Ishikawa (cell line): ENCODE results near the gene FTO.

Source experiments
- CEBPB ChIP-seq: IDR thresholded peaks from 2 replicates; pipeline ENCODE4 v1.6.1; 2012
- CREB1 ChIP-seq: IDR thresholded peaks from 2 replicates; pipeline ENCODE4 v1.6.1; 2012; ENCODE audit warnings: low read depth
- EGR1 ChIP-seq: IDR thresholded peaks from 2 replicates; pipeline ENCODE4 v1.6.1; 2012
- EP300 ChIP-seq: IDR thresholded peaks from 2 replicates; pipeline ENCODE4 v1.6.1; 2012; ENCODE audit warnings: borderline replicate concordance
- FOXM1 ChIP-seq: IDR thresholded peaks from 2 replicates; pipeline ENCODE4 v1.6.1; 2012; ENCODE audit warnings: low read depth, borderline replicate concordance
- NFIC ChIP-seq: IDR thresholded peaks from 2 replicates; pipeline ENCODE4 v1.6.1; 2012
- RAD21 ChIP-seq: IDR thresholded peaks from 2 replicates; pipeline ENCODE4 v1.6.1; 2012; ENCODE audit warnings: low read depth
- REST ChIP-seq: IDR thresholded peaks from 2 replicates; pipeline ENCODE4 v1.6.1; 2012; ENCODE audit warnings: low read depth, mild to moderate bottlenecking
- TAF1 ChIP-seq: IDR thresholded peaks from 2 replicates; pipeline ENCODE4 v1.6.1; 2012; ENCODE audit warnings: low read depth, mild to moderate bottlenecking
- TCF12 ChIP-seq: IDR thresholded peaks from 2 replicates; pipeline ENCODE4 v1.6.1; 2012; ENCODE audit warnings: low read depth
- TEAD4 ChIP-seq: IDR thresholded peaks from 2 replicates; pipeline ENCODE4 v1.6.1; 2012
- YY1 ChIP-seq: IDR thresholded peaks from 2 replicates; pipeline ENCODE4 v1.6.1; 2012; ENCODE audit warnings: low read depth
- ZBTB7A ChIP-seq: IDR thresholded peaks from 2 replicates; pipeline ENCODE4 v1.6.1; 2012; ENCODE audit warnings: low read depth
- TF ChIP-seq, protein P1 (sequence below): IDR thresholded peaks from 2 replicates; pipeline ENCODE4 v1.6.1; 2012
- TF ChIP-seq, protein P2 (sequence below): IDR thresholded peaks from 2 replicates; pipeline ENCODE4 v1.6.1; 2012

FTO gene

GRCh38 chr16:54197758-54198157, 493.8 kb downstream of the FTO start:
- TF ChIP-seq REST (no peak), FOXM1 (no peak), EP300 (no peak), CEBPB (no peak)

DNA sequence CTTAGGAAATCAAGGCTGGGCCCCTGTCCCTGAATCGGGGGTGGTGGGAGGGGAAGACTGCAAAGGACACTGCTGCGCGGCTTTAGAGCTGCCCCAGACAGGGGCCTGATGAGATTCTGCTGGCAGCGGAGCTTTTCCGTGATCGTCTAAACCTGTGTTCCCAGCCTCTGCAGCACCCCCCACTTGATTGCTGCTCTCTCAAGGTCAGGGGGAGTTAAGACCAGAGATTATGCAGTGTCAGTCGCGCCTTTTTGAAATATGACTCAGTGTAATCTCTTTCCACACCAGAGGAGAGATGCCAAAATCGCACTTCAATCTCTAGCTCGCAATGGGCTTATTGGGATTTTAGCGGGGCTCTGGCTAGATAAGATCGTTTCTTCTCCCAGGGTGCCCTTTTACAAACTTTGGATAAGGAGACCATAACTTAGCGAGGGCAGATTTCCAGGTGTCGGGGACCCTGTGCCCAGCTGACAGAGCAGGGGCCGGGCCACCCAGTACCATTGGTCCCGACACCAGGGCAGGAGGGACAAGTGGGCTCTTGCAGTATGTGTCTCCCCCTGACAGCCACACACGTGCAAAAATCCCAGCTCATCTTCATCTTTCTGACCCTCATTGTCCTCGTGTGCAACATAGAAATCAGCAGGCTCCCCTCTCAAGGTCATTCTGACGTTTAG, 495.7 kb downstream of the FTO start:
- TF ChIP-seq FOXM1 (no peak), TEAD4 (no peak), YY1 (no peak), CREB1 (no peak), TCF12 (no peak), EGR1 (no peak), REST (no peak), RAD21 (no peak), TAF1 (no peak), ZBTB7A (no peak), EP300 (no peak), NFIC (no peak), CEBPB (no peak)
- TF ChIP-seq, protein P1, sequence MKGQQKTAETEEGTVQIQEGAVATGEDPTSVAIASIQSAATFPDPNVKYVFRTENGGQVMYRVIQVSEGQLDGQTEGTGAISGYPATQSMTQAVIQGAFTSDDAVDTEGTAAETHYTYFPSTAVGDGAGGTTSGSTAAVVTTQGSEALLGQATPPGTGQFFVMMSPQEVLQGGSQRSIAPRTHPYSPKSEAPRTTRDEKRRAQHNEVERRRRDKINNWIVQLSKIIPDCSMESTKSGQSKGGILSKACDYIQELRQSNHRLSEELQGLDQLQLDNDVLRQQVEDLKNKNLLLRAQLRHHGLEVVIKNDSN: no peak

DNA sequence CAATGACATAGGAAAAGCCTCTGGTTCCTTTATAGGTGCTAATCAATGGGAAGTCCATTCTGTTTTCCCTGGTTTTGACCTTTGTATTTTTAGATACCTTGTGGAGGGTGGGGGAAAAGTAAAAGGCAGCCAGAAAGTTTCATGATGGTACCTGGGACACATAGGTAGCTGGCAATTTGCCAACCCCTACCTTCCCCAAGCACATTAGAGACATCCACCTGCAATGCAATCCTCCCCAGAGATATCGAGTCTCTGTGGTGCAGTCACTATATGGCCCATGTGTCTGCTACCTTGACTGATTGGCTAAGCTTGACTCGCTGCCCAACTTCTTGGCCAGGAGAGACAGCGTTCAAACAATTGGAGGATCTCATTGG, 496.2 kb downstream of the FTO start:
- TF ChIP-seq RAD21 (no peak), CREB1 (no peak), EGR1 (no peak), NFIC (no peak), EP300 (no peak), REST (no peak), TEAD4 (no peak), ZBTB7A (no peak), TAF1 (no peak), FOXM1 (no peak), TCF12 (no peak), YY1 (no peak), CEBPB (no peak)
- TF ChIP-seq, protein P1: no peak
- TF ChIP-seq, protein P2, sequence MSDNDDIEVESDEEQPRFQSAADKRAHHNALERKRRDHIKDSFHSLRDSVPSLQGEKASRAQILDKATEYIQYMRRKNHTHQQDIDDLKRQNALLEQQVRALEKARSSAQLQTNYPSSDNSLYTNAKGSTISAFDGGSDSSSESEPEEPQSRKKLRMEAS: no peak

DNA sequence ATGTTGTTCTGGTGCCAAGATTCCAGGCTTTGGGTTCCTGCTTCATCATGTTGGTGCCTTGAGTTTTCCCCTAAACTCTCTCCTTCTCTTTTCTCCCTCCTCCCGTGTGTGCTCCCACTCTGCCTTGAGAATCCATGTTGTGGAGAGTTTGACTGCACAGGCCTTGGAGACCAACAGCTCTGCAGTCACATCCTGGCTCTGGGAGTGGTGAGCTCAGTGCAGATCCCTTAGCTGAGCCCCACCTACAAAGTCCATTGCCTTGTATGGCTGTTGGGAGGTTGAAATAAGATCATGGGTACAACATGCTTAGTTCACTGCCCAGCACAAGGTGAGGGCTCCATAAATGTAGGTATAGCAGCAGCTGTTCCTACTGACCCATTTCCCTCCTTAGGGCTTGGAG, 496.8 kb downstream of the FTO start:
- no peak for TF ChIP-seq TAF1
- TF ChIP-seq EP300: no peak
- no peak for TF ChIP-seq FOXM1
- no peak for TF ChIP-seq CEBPB
- TF ChIP-seq RAD21: no peak
- no peak for TF ChIP-seq ZBTB7A
- no peak for TF ChIP-seq NFIC
- TF ChIP-seq, protein P2: no peak
- no peak for TF ChIP-seq TCF12
- TF ChIP-seq CREB1: no peak

DNA sequence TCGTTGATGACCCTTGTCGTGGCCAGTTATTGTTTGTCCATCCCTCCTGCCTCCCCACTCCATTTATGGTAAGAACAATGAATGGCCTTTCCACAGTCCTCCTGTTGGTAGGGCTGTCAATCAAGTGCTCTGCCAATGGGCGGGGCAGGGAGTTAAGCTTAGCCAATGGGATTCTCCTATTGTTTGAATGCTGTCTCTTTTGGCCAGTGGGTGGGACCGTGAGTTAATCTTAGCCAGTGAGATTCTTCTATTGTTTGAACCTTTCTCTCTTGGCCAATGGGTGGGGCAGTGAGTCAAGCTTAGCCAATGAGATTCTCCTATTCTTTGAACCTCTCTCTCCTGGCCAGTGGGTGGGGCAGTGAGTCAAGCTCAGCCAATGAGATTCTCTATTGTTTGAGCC, 497.2 kb downstream of the FTO start:
- TF ChIP-seq EGR1: no peak
